ENCODE measurements around the gene DLG5. TPM values are rescaled to one million over a fixed set of nuclear protein-coding genes. Genes with fewer than 3 reads are reported as not detected.

Gene DLG5
- total RNA-seq, 1 donor from 2014 or later = 45.3 TPM

DNA sequence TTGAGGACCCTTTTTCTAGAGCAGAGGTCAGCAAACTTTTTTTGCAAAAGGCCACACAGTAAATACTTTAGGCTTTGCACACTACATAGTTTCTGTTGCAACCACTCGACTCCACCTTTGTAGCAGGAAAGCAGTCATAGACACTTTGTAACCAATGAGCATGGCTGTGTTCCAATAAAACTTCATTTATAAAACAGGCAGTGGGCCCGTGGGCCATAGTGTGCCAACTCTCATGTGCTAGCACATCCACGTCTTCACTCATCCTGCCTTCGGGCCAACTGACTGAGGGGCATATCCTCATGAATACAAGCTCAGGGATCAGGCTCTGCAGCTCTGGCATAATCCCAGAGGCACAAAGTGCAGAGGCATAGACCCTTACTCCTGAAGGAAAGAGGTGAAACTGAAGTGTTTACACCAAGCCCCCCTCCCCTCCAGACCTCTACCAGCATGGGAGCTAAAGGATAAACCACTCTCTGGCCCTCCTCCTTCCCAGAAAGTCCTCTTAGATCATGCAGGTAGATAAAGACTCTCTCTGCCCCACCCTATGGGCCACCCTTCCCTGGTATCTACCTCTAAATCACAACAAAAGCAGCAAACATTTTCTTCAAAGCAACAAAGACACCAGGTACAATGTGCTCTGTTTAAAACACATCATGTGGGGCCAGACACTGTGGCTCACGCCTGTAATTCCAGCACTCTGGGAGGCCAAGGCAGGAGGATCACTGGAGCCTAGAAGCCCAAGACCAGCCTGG, 71.0 kb downstream of the DLG5 start:
- no peak for DNase-seq (ENCODE audit: low read depth)
- no peak overlapping the region for H3K4me3 ChIP-seq (ENCODE audit: low read depth, low read length)
- TF ChIP-seq, protein P1, sequence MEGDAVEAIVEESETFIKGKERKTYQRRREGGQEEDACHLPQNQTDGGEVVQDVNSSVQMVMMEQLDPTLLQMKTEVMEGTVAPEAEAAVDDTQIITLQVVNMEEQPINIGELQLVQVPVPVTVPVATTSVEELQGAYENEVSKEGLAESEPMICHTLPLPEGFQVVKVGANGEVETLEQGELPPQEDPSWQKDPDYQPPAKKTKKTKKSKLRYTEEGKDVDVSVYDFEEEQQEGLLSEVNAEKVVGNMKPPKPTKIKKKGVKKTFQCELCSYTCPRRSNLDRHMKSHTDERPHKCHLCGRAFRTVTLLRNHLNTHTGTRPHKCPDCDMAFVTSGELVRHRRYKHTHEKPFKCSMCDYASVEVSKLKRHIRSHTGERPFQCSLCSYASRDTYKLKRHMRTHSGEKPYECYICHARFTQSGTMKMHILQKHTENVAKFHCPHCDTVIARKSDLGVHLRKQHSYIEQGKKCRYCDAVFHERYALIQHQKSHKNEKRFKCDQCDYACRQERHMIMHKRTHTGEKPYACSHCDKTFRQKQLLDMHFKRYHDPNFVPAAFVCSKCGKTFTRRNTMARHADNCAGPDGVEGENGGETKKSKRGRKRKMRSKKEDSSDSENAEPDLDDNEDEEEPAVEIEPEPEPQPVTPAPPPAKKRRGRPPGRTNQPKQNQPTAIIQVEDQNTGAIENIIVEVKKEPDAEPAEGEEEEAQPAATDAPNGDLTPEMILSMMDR (IDR thresholded peaks at IDR 0.05; ENCODE audit: insufficient read depth, low read length, severe bottlenecking) = no peak
- peaks cover 20% of the 10 kb centered on the region for H3K36me3 ChIP-seq (ENCODE audit: control insufficient read depth, insufficient read depth, low read length)
- no peaks in the 10 kb centered on the region for H3K27me3 ChIP-seq (ENCODE audit: control insufficient read depth, insufficient read depth, low read length)
- no peak for FAIRE-seq

DNA sequence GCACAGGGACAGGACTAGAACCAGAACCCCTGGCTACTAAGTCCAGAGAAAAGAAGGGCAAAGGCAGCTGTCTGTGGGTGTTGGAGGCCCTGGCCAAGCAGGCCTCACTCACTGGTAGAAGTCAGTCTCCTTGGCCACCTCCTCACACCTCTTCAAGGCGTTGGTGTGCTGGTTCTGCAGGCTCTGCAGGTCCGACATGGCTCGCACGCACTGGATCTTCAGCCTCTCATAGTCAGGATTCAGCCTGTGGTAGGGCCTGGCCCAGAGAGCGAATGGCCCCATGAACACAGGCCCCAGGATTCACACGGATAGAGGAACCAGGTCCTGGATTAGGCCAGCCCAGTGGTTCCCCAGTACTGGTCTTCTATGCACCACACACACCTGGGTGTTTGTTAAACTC, 72.4 kb downstream of the DLG5 start:
- FAIRE-seq = no peak
- peaks cover 24% of the 10 kb centered on the region for H3K36me3 ChIP-seq (ENCODE audit: control insufficient read depth, insufficient read depth, low read length)
- TF ChIP-seq, protein P1 (IDR thresholded peaks at IDR 0.05; ENCODE audit: insufficient read depth, low read length, severe bottlenecking) = no peak
- H3K4me3 ChIP-seq (ENCODE audit: low read depth, low read length) = no peak overlapping the region
- no peaks in the 10 kb centered on the region for H3K27me3 ChIP-seq (ENCODE audit: control insufficient read depth, insufficient read depth, low read length)
- DNase-seq (ENCODE audit: low read depth) = no peak

DNA sequence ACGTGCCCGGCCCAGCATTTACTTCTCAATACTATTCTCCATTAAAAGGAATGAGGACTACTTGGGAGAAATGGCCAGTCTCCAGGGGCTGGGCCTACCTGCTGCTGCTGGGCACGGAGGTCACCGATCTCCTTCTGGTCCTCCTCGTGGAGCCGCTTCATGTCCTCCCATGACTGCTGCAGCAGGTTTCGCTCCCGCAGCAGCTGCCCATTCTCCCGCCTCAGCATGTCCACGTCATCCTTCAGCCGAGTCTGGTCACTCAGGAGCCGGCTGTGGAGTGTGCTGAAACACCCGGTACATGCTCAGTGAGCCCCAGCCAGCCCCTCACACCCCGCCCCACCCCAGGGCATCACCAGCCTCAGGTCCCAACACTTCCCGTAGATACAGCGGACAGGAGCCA, 73.3 kb downstream of the DLG5 start:
- H3K36me3 ChIP-seq (ENCODE audit: control insufficient read depth, insufficient read depth, low read length) = peaks cover 25% of the 10 kb centered on the region
- no peak for DNase-seq (ENCODE audit: low read depth)
- TF ChIP-seq, protein P1 (IDR thresholded peaks at IDR 0.05; ENCODE audit: insufficient read depth, low read length, severe bottlenecking) = no peak
- no peak for FAIRE-seq
- no peaks in the 10 kb centered on the region for H3K27me3 ChIP-seq (ENCODE audit: control insufficient read depth, insufficient read depth, low read length)
- no peak overlapping the region for H3K4me3 ChIP-seq (ENCODE audit: low read depth, low read length)

DNA sequence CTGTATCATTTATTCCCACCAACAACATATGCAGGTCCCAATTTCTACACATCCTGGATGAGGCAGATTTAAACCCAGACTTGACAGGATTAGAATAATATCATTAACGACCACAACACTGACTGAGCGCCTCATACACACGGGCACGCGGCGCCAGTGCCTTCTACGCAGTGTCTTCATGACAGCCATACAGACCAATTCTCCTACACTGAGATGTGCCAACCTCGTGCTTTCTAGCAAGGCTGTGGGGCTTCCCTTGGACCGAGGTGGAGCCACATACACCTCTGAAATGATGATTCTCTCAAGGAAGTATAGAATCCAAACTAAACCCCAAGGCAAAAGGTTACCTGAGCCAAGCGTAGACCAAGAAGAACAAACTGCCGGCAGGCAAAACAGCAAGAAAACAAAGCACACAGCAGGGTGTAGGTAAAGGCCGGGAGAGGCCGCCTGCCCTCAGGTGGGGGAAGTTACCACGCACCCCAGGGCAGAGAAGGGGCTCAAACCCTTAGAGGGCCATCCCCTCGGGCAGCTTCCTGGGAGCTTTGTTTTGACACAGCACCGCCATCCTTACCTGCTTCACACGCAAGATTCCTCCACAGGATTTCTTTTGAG, 75.8 kb downstream of the DLG5 start:
- no peak for FAIRE-seq
- peaks cover 21% of the 10 kb centered on the region for H3K36me3 ChIP-seq (ENCODE audit: control insufficient read depth, insufficient read depth, low read length)

DNA sequence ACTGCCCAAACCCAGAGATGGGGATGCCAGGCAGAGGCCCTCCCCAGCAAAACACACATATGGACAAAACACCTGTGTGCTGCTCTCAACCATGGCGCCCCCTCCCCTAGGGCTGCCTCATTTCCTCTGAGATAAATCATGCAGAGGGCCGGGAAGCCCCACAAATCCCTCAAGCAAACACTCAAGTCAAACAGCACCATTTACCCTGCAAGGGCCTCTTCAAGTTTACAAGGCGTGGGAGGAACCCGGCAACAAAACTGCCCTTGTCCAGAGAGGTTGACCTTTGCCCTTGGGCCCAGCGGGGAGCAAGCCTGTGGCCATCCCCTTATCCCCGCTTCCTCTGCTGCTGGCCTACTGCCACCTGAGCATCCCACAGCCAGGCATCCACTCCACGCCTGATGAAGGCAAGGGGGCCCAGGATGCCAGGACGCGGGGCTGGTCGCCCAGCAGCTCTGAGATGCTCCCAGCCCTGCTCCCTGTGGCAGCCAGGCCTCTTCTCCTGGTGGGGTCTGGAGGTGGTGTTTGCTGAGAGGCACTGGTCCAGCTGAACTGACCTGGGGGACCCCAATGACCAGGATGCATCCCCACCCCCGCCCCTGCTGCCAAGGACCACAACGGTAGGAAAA, 77.4 kb downstream of the DLG5 start:
- FAIRE-seq = no peak
- H3K36me3 ChIP-seq (ENCODE audit: control insufficient read depth, insufficient read depth, low read length) = peaks cover 24% of the 10 kb centered on the region
- DNase-seq (ENCODE audit: low read depth) = no peak
- H3K27me3 ChIP-seq (ENCODE audit: control insufficient read depth, insufficient read depth, low read length) = no peaks in the 10 kb centered on the region
- TF ChIP-seq, protein P1 (IDR thresholded peaks at IDR 0.05; ENCODE audit: insufficient read depth, low read length, severe bottlenecking) = no peak
- no peak overlapping the region for H3K4me3 ChIP-seq (ENCODE audit: low read depth, low read length)

More for the DNA sequence above, 75.8 kb downstream of the DLG5 start:
- no peak for DNase-seq (ENCODE audit: low read depth)
- no peaks in the 10 kb centered on the region for H3K27me3 ChIP-seq (ENCODE audit: control insufficient read depth, insufficient read depth, low read length)
- no peak overlapping the region for H3K4me3 ChIP-seq (ENCODE audit: low read depth, low read length)
- TF ChIP-seq, protein P1 (IDR thresholded peaks at IDR 0.05; ENCODE audit: insufficient read depth, low read length, severe bottlenecking) = no peak
